D721Med (cell line): ENCODE data around the gene SLC26A8.

Experiments
- DNase-seq: peaks from one replicate; pipeline ENCODE4 v3.0.0; 2011; ENCODE audit warnings: low spot score; ENCODE audit not compliant: insufficient read length
- FAIRE-seq: peaks from 2 replicates; lab custom pipeline; 2011; peaks lifted over from hg19 to GRCh38; lab: Jason Lieb, UNC
- TF ChIP-seq, protein P1 (sequence below): IDR thresholded peaks from 2 replicates; pipeline ENCODE4 v1.5.1; 2012; ENCODE audit warnings: mild to moderate bottlenecking, control low read depth; ENCODE audit not compliant: insufficient read depth; ENCODE audit errors: missing control alignments

SLC26A8 gene

DNA sequence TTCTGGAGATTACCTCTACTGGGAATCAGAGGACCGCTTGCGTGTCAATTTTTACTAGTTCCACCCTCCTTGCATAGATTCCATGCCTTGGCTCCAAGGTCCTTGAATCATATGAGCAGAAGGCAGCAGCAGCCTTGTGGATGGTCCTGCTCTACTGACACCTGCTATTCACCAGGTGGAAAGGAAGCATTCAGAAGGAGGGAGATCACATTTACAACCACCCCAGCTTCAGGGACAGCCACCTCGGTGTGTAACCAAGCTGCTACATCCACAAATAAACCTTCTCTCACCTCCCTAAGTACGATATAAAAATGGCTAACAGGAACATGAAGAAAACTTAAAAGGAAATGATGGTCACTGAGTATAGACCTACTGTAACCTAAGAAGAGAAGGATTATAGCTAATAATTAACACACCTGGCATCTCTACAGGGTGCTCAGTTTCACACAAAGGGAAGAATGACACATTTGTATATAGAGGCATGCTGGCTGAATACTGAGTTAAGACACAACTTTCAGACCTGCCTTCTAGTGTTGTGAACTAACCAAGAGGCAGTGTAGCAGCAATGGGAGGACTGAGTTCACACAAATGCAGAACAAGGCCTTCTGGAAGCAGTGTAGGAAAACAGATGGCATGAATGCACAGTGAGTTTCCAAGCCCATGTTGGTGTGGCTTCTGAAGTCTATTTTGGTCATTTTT, 57.2 kb downstream of the SLC26A8 start:
- FAIRE-seq (no peak), DNase-seq (no peak)
- TF ChIP-seq, protein P1, sequence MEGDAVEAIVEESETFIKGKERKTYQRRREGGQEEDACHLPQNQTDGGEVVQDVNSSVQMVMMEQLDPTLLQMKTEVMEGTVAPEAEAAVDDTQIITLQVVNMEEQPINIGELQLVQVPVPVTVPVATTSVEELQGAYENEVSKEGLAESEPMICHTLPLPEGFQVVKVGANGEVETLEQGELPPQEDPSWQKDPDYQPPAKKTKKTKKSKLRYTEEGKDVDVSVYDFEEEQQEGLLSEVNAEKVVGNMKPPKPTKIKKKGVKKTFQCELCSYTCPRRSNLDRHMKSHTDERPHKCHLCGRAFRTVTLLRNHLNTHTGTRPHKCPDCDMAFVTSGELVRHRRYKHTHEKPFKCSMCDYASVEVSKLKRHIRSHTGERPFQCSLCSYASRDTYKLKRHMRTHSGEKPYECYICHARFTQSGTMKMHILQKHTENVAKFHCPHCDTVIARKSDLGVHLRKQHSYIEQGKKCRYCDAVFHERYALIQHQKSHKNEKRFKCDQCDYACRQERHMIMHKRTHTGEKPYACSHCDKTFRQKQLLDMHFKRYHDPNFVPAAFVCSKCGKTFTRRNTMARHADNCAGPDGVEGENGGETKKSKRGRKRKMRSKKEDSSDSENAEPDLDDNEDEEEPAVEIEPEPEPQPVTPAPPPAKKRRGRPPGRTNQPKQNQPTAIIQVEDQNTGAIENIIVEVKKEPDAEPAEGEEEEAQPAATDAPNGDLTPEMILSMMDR: no peak

DNA sequence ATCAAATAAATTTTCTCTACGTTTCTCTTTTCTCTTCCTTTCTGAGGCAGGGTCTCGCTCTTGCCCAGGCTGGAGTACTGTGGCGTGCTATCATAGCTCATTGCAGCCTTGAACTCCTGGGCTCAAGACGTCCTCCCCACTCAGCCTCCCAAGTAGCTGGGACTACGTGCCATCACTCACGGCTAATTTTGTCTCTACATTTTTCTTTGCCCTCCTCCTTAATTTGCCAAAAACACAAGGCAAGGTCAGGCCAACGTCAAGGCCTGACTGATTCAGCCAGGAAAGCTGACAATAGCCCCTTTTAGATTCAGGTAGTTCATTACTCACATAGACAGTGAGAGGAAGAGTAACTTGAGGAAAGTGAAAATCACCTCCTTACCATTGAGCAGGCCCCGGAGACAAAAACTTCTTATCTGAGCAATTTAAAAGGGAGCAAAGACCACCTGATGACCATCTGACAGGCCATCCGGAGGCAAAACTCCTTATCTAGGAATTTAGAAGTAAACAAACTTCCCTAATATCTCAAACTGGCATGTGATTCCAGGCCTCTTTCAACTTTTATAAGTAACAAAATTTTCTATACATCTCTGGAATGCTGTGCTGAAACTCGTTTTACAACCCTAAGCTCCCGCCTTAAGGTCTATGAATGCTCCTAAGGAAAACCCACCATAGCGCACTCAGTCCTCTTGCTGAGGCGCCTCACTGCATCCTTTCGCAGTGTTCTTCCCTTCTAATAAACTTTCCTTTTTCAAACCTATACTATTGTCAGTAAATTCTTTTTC, 61.5 kb downstream of the SLC26A8 start:
- TF ChIP-seq, protein P1: no peak
- DNase-seq (no peak), FAIRE-seq (no peak)

DNA sequence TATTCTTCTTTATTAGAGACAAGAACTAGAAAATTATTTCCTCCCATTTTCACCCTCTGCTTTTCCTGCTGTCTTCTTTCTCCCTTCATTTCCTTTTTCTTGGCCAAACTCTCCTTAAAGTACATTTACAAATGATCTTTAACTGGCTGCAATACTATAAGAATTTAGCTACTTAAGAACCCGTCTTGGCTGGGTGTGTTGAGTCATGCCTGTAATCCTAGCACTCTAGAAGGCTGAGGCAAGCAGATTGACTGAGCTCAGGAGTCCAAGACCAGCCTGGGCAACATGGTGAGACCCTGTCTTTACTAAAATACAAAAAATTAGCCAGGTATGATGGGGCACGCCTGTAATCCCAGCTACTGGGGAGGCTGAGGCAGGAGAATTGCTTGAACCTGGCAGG, 64.3 kb downstream of the SLC26A8 start:
- TF ChIP-seq, protein P1: no peak
- DNase-seq (no peak), FAIRE-seq (no peak)

DNA sequence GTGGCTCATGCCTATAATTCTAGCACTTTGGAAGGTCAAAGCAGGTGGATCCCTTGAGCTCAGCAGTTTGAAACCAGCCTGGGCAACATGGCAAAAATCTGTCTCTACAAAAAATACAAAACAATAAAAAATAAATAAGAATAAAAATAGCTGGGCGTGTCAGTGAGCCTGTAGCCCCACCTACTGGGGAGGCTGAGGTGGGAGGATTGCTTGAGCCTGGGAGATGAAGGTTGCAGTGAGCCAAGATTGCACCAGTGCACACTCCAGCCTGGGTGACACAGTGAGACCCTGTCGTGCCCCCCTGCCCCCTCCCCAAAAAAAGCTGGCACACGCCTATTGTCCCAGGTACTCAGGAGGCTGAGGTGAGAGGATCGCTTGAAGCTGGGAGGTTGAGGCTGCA, 68.5 kb downstream of the SLC26A8 start:
- no peak for DNase-seq
- TF ChIP-seq, protein P1: peak; percentile 39
- no peak for FAIRE-seq

DNA sequence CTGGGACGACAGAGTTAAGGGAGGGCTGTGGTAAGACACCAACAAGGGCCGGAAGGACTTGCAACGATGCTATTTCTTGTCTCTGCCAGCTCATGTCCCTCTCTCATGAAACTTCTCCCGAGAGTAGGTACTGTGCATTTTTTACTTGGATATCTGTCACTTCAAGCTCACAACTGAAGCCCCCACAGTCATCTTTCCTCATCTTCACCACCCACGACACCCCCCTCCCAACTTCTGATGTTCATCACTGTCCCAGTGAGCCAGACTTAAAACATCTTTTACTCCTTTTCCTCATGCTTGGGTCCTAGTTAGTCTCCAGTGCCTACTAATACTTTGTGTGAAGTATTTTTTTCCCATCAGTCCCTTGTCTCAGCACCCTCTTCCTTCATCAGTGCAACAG, 68.9 kb downstream of the SLC26A8 start:
- TF ChIP-seq, protein P1: no peak
- DNase-seq (no peak), FAIRE-seq (no peak)

DNA sequence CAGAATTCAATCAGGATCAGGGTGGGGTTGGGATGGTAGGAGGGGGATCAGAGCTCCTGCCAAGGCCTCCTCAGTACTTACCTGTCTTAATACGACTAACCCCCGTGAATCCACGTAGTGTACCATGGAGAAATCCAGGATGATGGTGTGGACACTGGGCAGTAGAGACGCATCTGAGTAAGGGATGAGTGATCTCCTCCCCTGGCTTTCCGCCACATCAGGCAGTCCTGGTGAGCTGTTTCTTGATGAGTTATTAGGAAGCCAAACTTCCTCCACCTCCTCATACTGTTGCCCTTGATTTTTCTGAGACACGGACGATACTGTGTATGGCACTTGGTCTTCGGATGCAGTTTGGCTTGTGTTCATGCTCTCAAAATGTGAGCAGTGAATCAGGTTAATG, 69.4 kb downstream of the SLC26A8 start:
- FAIRE-seq (no peak), DNase-seq (no peak)

More for the DNA sequence above, 69.4 kb downstream of the SLC26A8 start:
- TF ChIP-seq, protein P1: no peak
